GM12801 (cell line): ENCODE results near the gene KIAA1958.

Source experiments
- CTCF ChIP-seq: IDR thresholded peaks from one replicate; pipeline ENCODE4 v1.5.1; 2011; ENCODE audit warnings: control low read depth; ENCODE audit not compliant: insufficient read length; ENCODE audit errors: extremely low read depth

Gene KIAA1958

GRCh38 chr9:112532427-112532826 lies 45.8 kb downstream of the KIAA1958 start:
- TF ChIP-seq CTCF = no peak

DNA sequence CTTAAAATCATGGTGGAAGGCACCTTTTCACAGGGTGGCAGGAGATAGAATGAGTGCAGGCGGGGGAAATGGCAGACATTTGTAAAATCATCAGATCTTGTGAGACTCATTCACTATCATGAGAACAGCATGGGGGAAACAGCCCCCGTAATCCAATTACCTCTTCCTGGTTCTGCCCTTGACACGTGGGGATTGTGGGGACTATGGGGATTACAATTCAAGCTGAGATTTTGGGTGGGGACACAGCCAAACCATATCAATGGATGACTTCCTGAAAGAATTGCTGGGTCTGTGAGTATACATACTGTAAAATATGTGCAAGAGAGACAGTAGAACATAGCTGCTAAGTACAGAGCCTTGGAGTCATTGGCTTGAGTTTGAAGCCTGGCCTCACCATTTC lies 47.0 kb downstream of the KIAA1958 start:
- no peak for TF ChIP-seq CTCF

DNA sequence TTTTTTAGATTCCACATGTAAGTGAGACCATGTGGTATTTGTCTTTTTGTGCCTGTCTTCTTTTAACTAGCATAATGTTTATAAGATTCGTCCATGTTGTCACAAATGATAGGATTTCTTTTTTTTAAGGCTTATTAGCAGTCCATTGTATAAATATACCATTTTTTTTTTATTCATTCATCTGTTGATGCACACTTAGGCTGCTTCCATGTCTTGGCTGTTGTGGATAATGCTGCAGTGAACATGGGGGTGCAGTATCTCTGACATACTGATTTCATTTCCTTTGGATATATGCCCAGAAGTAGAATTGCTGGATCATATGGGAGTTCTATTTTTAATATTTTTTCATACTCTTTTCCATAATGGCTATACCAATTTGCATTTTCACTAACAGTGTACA lies 48.7 kb downstream of the KIAA1958 start:
- TF ChIP-seq CTCF = no peak

- no peak for TF ChIP-seq CTCF
These were observed 49.2 kb downstream of the KIAA1958 start for GRCh38 chr9:112535811-112536210.

DNA sequence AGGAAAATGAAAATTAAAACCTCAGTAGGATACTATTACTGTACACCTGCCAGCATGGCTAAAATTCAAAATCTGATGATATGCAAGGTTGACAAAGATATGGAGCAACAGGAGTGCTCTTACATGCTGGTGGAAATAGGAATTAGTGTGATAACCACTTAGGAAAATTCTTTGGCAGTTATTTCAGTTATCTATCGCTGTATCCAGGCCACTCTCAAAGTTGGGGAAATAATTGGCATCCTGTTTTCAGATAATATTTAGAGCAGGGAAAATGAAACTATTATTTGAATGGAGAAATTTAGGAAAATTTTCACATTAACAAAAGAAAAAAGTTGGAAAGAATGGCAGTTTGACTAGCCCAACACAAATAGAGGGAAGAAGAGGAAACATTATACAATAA lies 50.9 kb downstream of the KIAA1958 start:
- no peak for TF ChIP-seq CTCF

- TF ChIP-seq CTCF = no peak
These were observed 54.2 kb downstream of the KIAA1958 start for GRCh38 chr9:112540800-112541199.

DNA sequence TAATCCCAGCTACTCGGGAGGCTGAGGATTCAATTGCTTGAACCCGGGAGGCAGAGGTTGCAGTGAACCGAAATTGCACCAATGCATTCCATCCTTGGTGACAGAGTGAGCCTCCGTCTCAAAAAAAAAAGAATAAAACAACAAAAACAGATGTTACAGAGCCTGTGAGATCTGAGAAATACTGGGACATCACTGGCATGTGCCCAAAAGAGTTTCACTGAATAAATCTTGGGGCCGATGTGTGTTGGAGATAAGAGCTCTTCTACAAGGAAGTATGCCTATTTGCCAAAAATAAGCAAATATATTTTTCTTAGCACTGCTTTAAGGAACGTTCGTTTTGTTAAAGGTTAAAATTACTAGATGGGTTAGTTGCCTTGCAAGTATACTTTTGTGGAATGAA lies 55.1 kb downstream of the KIAA1958 start:
- TF ChIP-seq CTCF = no peak
